Activated naive CD4-positive, alpha-beta T cell treated with anti-CD3 and anti-CD28 coated beads, Interleukin-2, amount 50 U/mL, for 72 hours (primary cell): Measurements from ENCODE around the gene DCAKD. TPM values are rescaled to one million over a fixed set of nuclear protein-coding genes. Genes with fewer than 3 reads are reported as not detected.
A peak's percentile ranks its signal among the peaks of the same experiment; 100 is the strongest.

ENCODE experiments used
- ATAC-seq, 2 donors: fragments of 150-1000 bp; cut with Tn5 transposase; 2 replicates each; pipeline ENCODE4 v1.10.0; 2021; ENCODE audit warnings: mild to moderate bottlenecking in 2 of 2, moderate library complexity in 2 of 2
- DNase-seq, 2 donors: peaks; one replicate each; pipeline ENCODE4 v3.0.0; 2021 to 2022; ENCODE audit warnings: low spot score in 2 of 2
- H3K27ac Mint-ChIP-seq, 2 donors: one replicate each; pipeline ENCODE4 v1.8.0; 2022; ENCODE audit warnings: mild to moderate bottlenecking in 2 of 2, mixed read lengths in 2 of 2
- H3K36me3 Mint-ChIP-seq, 2 donors: one replicate each; pipeline ENCODE4 v1.8.0; 2022; ENCODE audit warnings: mixed read lengths in 2 of 2
- H3K9me3 Mint-ChIP-seq, 2 donors: one replicate each; pipeline ENCODE4 v1.8.0; 2022; ENCODE audit warnings: mixed read lengths in 2 of 2
- total RNA-seq, 2 donors: library from RNA; stranded (reverse); gene quantifications; one replicate each; pipeline ENCODE4 v1.2.3, GENCODE V29; 2022

Gene DCAKD
- total RNA-seq, 2 donors from 2014 or later = 38.9 to 93.4 TPM

DNA sequence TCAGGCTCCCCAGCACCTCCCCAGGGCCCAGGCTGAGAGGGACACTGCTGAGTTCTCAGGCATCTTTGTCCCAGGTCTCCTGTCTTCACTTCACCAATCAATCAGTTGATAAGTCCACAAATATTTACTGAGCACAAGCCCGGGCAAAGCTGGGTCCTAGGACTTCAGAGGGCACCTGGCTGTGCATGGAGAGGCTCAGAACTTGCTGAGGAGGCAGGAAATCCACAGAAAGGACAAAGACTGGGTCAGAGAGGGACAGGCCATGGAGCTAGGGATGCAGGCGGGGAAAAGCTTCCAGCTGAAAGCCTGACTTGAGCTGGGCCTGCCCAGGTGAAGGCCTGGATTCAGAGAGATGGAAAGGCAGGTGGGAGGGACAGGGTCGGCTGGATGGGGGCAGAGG, 50.1 kb downstream of the DCAKD start:
- H3K9me3 Mint-ChIP-seq = no peaks in the 10 kb centered on the region
- ATAC-seq (no peak), DNase-seq (no peak)
- no peak overlapping the region for H3K27ac Mint-ChIP-seq
- no peaks in the 10 kb centered on the region for H3K36me3 Mint-ChIP-seq

DNA sequence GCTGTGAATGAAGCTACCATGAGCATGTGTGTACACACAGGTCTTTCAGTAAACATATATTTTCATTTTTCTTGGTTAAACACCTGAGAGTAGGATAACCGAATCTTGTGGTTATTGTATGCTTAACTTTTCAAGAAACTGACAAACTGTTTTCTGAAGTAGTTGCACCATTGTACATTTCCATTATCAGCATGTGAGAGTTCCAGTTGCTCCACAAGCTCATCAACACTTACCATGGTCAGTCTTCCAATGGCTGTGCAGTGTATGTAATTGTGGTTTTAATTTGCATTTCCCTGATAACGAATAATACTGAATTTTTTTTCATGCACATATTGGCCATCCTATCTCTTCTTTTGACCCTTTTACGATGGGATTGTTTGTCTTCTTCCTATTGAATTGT, 52.0 kb downstream of the DCAKD start:
- no peak for DNase-seq
- no peak overlapping the region for H3K27ac Mint-ChIP-seq

GRCh38 chr17:44998646-44999045, 52.8 kb downstream of the DCAKD start:
- H3K27ac Mint-ChIP-seq = no peak overlapping the region
- no peaks in the 10 kb centered on the region for H3K36me3 Mint-ChIP-seq
- no peaks in the 10 kb centered on the region for H3K9me3 Mint-ChIP-seq
- ATAC-seq = no peak
- no peak for DNase-seq

More for the DNA sequence above, 52.0 kb downstream of the DCAKD start:
- no peak for ATAC-seq
- no peaks in the 10 kb centered on the region for H3K36me3 Mint-ChIP-seq
- H3K9me3 Mint-ChIP-seq = no peaks in the 10 kb centered on the region

GRCh38 chr17:44997733-44998520, 53.5 kb downstream of the DCAKD start:
- Mint-ChIP-seq H3K36me3 (no peaks in the 10 kb centered on the region), H3K27ac (no peak overlapping the region), H3K9me3 (no peaks in the 10 kb centered on the region)
- no peak for ATAC-seq
- no peak for DNase-seq

DNA sequence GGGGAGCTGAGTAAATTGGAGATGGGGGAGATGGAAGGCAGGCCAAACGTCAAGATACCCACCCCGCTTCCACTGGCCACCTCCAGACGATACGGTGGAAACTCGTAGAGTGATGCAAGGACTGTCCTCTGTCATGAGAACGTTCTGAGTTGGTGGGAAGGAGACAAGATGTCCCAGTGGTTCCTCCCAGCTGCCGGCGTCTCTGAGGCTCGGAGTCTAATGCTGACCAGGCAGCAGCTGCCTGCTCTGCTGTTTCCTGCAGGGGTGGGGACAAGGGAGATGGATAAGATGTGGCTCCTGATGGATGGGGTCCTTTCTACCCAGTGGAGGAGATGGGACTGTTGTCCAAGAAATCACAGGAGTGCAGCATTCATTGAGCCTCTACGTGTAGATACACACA, 55.1 kb downstream of the DCAKD start:
- DNase-seq (no peak), ATAC-seq (no peak)
- no peak overlapping the region for H3K27ac Mint-ChIP-seq
- no peaks in the 10 kb centered on the region for H3K36me3 Mint-ChIP-seq
- no peaks in the 10 kb centered on the region for H3K9me3 Mint-ChIP-seq

DNA sequence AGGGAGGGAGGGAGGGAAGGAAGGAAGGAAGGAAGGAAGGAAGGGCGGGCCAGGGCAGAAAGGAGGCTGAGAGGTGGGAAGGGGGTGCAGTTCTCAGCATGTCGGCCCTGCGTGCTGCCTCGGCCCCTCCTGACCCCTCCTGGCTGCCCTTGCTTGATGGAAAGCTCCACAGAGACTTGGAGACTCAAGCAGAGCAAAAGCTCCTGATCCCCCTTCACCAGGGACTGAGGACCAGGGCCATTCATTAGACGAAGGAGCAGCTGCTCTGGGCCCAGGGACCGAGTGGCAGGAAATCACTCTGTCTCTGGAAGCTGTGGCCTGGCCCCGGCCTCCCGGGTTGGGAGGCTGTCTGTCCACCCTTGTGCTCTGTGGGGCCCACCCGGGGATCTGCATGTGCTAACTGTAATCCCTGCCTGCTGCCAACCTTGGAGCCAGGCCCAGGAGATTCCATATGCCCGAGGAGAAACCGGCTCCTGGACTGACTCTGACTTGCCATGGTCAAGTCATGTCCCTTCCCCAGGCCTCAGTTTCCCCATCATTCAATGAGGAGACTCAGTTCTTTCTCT, 55.9 kb downstream of the DCAKD start:
- DNase-seq (no peak), ATAC-seq (no peak)
- no peaks in the 10 kb centered on the region for H3K36me3 Mint-ChIP-seq
- no peak overlapping the region for H3K27ac Mint-ChIP-seq
- no peaks in the 10 kb centered on the region for H3K9me3 Mint-ChIP-seq

DNA sequence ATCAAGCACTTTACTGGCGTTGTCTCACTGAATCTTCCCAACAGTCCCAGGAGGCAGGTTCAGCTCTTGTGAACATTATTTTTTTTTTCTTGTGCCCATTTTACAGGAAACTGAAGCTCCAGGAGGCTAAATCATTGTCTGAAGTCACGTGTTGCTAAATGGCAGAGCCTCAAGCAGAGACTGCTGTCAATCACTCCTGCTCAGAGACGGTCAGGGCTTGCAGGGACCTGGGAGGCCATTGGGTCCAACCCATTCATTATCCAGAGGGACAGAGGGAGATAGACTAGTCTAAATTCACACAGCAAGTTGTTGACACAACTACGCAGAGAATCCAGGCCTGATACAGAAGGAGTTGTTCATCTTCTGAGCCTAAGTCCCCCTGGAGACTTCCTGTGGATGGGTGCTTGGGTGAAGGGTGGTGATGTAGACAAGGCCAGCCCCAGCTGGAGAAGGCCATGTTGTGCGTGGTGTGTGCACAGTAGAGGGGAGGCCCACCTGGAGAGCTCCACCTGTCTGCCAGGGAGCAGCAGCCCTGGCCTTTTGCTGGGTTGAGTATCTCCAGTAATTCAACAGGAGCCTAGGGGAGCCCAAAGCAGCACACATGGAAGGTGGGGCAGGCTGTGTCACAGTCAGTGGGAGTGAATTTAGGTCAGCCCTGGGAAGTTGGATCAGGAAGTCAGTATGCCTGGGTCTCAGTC, 59.0 kb downstream of the DCAKD start:
- DNase-seq = no peak
- ATAC-seq = no peak
- no peaks in the 10 kb centered on the region for H3K9me3 Mint-ChIP-seq
- H3K27ac Mint-ChIP-seq = no peak overlapping the region
- no peaks in the 10 kb centered on the region for H3K36me3 Mint-ChIP-seq

DNA sequence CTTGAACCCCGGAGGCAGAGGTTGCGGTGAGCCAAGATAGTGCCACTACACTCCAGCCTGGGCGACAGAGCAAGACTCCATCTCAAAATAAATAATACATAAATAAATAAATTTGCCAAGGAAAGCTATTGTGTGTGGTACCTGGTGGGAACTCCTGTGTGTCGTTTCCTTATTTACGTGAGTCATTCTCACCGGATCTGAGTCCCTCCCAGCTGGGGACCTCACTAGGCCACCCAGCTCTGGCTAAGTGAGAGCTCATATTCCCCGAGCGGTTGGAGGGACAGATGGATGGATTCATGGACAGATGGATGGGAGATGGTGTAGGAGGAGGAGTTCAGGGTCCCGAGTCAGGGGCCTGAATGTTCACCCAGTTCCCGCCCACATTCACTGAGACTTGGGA, 60.4 kb downstream of the DCAKD start:
- ATAC-seq = no peak
- no peaks in the 10 kb centered on the region for H3K9me3 Mint-ChIP-seq
- no peaks in the 10 kb centered on the region for H3K36me3 Mint-ChIP-seq
- no peak for DNase-seq
- no peak overlapping the region for H3K27ac Mint-ChIP-seq

DNA sequence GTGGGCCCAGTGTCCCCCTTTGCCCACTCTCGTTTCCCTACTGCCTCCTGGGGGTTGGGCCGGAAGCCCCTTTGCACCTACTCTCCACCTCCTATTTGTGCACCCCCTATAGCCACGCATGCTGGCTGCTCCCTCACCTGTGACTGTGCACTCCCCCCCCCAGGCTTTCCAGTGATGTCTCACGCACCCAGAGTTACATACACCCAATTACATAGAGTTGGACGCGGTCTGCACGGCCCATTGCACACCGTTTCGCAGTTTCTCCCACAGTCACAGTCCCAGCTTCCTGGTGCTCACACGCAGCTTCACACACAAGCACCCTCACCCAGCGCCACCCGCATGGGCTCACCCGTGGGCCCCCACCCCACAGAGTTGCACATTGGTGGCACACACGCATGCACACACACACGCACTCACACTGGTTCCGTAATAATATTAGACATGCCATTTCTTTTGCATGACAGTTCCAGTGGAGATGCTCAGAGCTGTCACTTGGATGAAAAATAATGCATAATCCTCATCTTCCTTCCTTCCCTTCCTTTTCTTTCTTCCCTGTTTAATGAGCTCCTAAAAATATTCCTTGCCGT, 61.8 kb downstream of the DCAKD start:
- no peaks in the 10 kb centered on the region for H3K9me3 Mint-ChIP-seq
- DNase-seq (no peak), ATAC-seq (no peak)
- H3K36me3 Mint-ChIP-seq = no peaks in the 10 kb centered on the region
- no peak overlapping the region for H3K27ac Mint-ChIP-seq

GRCh38 chr17:44988044-44988942, 63.1 kb downstream of the DCAKD start:
- Mint-ChIP-seq H3K9me3 (no peaks in the 10 kb centered on the region), H3K36me3 (no peaks in the 10 kb centered on the region), H3K27ac (no peak overlapping the region)
- DNase-seq (no peak), ATAC-seq (no peak)

DNA sequence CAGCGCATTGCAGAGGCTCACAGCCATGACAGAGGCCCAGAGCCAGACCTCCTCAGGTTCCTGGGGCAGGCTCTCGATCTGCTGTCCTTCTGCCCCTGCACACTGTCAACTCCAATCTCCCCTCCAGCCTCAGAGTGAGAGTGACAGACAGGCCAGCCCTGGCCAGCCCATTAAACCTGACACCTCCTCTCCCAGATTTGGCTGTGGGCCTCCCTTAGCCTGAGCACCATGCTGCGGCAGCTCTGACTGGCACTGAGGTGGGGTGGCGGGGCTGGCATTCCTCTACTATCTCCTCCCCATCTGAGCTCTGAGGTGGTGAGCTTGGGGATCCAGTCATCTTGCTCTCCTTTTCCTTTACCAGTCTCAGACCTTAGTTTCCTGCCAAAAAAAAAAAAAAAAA, 67.9 kb downstream of the DCAKD start:
- peak in 1 of 2 donors; percentile 22 for ATAC-seq
- Mint-ChIP-seq H3K27ac (peak overlapping the region in 1 of 2 donors; percentile 88), H3K36me3 (no peaks in the 10 kb centered on the region), H3K9me3 (no peaks in the 10 kb centered on the region)
- no peak for DNase-seq

DNA sequence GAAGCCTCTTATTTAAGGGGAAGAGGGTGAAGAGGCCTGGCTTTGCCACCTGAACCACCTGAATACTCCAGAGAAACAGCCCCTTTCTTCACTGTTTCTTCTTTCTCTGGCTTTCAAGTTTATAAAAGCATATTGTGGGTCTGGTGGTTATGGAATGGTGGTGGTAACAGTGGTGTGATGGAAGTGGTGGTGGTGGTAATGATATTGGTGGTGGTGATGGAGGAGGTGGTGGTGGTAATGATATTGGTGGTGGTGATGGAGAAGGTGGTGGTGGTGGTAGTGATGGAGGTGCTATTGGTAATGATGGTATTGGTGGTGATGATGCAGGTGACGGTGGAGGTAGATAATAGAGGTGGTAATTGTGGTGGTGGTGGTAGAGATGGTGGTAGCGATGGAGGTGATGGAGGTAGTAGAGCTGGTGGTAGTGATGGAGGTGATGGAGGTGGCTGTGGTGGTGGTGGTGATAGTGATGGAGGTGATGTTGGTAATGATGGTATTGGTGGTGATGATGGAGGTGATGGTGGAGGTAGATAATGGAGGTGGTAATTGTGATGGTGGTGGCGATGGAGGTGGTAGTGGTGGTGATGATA, 69.2 kb downstream of the DCAKD start:
- ATAC-seq = no peak
- no peaks in the 10 kb centered on the region for H3K36me3 Mint-ChIP-seq
- no peak overlapping the region for H3K27ac Mint-ChIP-seq
- no peak for DNase-seq
- no peaks in the 10 kb centered on the region for H3K9me3 Mint-ChIP-seq

GRCh38 chr17:44981221-44981968, 70.0 kb downstream of the DCAKD start:
- H3K9me3 Mint-ChIP-seq = no peaks in the 10 kb centered on the region
- H3K27ac Mint-ChIP-seq = peak overlapping the region in 1 of 2 donors; percentile 65
- peak in 1 of 2 donors; percentile 77 for ATAC-seq
- H3K36me3 Mint-ChIP-seq = no peaks in the 10 kb centered on the region
- DNase-seq = no peak

GRCh38 chr17:44979426-44979995, 71.9 kb downstream of the DCAKD start:
- H3K9me3 Mint-ChIP-seq = no peaks in the 10 kb centered on the region
- ATAC-seq (no peak), DNase-seq (no peak)
- no peak overlapping the region for H3K27ac Mint-ChIP-seq
- no peaks in the 10 kb centered on the region for H3K36me3 Mint-ChIP-seq

- Mint-ChIP-seq H3K9me3 (no peaks in the 10 kb centered on the region), H3K36me3 (no peaks in the 10 kb centered on the region), H3K27ac (peak overlapping the region in 1 of 2 donors; percentile 47)
- ATAC-seq (no peak), DNase-seq (no peak)
Measured at GRCh38 chr17:44978807-44979206, 72.6 kb downstream of the DCAKD start.
